ENCODE data around the gene SUGCT. TPM values are rescaled to one million over a fixed set of nuclear protein-coding genes. Genes with fewer than 3 reads are reported as not detected.
"Not testable (repeated sequence)": the region's sequence is repeated elsewhere in the genome, so short reads cannot be mapped to it uniquely, and the experiment has no call there.

The SUGCT gene
- total and polyA plus RNA-seq, 8 donors, result 0.87 to 8.0 (median 2.9) TPM; not detected in 1

GRCh38 chr7:40598915-40599314 lies 464.1 kb downstream of the SUGCT start:
- H3K27ac ChIP-seq, result no peak overlapping the region
- H3K4me1 ChIP-seq, result no peaks in the 10 kb centered on the region
- no peaks in the 10 kb centered on the region for H3K9me3 ChIP-seq
- H3K36me3 ChIP-seq, result no peaks in the 10 kb centered on the region
- H3K27me3 ChIP-seq, result no peaks in the 10 kb centered on the region
- WGBS, 5 donors, result 68 to 85% (median 80%) methylated on average over 7 of the region's 7 CpGs
- TF ChIP-seq, protein P1, sequence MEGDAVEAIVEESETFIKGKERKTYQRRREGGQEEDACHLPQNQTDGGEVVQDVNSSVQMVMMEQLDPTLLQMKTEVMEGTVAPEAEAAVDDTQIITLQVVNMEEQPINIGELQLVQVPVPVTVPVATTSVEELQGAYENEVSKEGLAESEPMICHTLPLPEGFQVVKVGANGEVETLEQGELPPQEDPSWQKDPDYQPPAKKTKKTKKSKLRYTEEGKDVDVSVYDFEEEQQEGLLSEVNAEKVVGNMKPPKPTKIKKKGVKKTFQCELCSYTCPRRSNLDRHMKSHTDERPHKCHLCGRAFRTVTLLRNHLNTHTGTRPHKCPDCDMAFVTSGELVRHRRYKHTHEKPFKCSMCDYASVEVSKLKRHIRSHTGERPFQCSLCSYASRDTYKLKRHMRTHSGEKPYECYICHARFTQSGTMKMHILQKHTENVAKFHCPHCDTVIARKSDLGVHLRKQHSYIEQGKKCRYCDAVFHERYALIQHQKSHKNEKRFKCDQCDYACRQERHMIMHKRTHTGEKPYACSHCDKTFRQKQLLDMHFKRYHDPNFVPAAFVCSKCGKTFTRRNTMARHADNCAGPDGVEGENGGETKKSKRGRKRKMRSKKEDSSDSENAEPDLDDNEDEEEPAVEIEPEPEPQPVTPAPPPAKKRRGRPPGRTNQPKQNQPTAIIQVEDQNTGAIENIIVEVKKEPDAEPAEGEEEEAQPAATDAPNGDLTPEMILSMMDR (IDR thresholded peaks at IDR 0.05), result no peak
- TF ChIP-seq POLR2A (IDR thresholded peaks at IDR 0.05) (no peak), POLR2AphosphoS5 (IDR thresholded peaks at IDR 0.05) (no peak), EP300 (IDR thresholded peaks at IDR 0.05) (no peak)
- DNase-seq, result no peak
- H3K4me3 ChIP-seq, result no peak overlapping the region
- intact Hi-C loops (cut with DNase I; ENCODE audit: low total_unique reads), result no loop called here

DNA sequence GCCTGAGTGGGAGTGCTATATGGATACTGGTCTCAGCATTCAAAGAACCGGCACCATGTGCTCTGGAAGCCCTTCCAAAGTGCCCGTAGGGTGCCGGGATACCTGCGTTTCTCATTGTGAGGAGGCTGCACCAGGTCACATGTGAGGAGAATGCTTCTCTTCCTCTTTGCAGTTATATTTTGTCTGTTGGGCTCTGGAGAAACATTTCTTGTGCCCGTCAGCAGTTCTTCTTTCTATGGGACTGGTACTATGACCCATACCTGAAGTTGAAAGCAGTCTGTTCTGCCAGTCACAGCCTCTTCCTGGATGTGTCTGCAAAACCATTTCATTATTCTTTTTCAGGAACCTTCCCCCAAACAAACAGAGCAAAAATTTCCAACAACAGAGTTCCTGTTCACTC lies 465.0 kb downstream of the SUGCT start:
- no peak for DNase-seq
- TF ChIP-seq, protein P1 (IDR thresholded peaks at IDR 0.05), result no peak
- TF ChIP-seq POLR2AphosphoS5 (IDR thresholded peaks at IDR 0.05) (no peak), EP300 (IDR thresholded peaks at IDR 0.05) (no peak), POLR2A (IDR thresholded peaks at IDR 0.05) (no peak)
- Histone ChIP-seq H3K27me3 (no peaks in the 10 kb centered on the region), H3K9me3 (no peaks in the 10 kb centered on the region), H3K4me1 (peaks cover 0 to 5% (median 2%) of the 10 kb centered on the region in 4 donors), H3K27ac (no peak overlapping the region), H3K4me3 (no peak overlapping the region), H3K36me3 (no peaks in the 10 kb centered on the region)
- intact Hi-C loops (cut with DNase I; ENCODE audit: low total_unique reads), result no loop called here
- WGBS, 5 donors, result 83 to 98% (median 85%) methylated on average over 5 of the region's 5 CpGs

DNA sequence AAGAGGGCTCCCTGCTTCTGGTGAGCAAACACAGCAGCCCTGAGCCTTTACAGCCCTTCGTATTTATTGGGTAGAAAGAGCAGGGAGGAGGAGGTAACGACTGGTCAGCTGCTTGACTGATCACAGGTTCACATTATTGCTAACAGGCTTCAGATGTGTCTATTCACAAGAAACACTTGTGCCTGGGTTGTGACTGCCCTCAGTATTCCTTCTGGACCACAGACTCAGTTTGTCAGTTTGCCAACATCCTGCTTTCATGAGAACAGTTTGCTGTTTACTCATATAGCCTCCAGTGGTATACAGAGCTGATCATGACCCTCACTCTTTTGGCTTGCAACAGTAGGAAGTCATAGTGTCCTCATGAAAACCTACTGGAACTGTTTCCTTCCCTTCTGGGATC lies 467.5 kb downstream of the SUGCT start:
- H3K36me3 ChIP-seq; H3K9me3 ChIP-seq; DNase-seq; H3K4me1 ChIP-seq; intact Hi-C loops (cut with DNase I; ENCODE audit: low total_unique reads); H3K27me3 ChIP-seq; H3K27ac ChIP-seq; H3K4me3 ChIP-seq: not testable (repeated sequence)
- 73 to 92% (median 88%) methylated on average over 2 of the region's 2 CpGs for WGBS, 5 donors

GRCh38 chr7:40604601-40605438 lies 470.0 kb downstream of the SUGCT start:
- Histone ChIP-seq H3K9me3 (no peaks in the 10 kb centered on the region), H3K4me1 (peaks cover 0 to 5% (median 3%) of the 10 kb centered on the region in 4 donors), H3K27ac (no peak overlapping the region), H3K27me3 (no peaks in the 10 kb centered on the region), H3K36me3 (no peaks in the 10 kb centered on the region), H3K4me3 (no peak overlapping the region)
- TF ChIP-seq EP300 (IDR thresholded peaks at IDR 0.05), result no peak
- TF ChIP-seq, protein P1 (IDR thresholded peaks at IDR 0.05), result peak in 5 of 7 experiments; percentile 34 to 62 (median 48)
- TF ChIP-seq POLR2AphosphoS5 (IDR thresholded peaks at IDR 0.05), result peak in 1 of 3 donors; percentile 17
- intact Hi-C loops (cut with DNase I; ENCODE audit: low total_unique reads), result no loop called here
- 25 to 46% (median 28%) methylated on average over 17 of the region's 17 CpGs for WGBS, 5 donors
- DNase-seq, result peak; percentile 58 to 77

Data from stomach (tissue), 9 donors.